Stimulated activated naive B cell treated with anti-CD40 and anti-IgM and Interleukin-4, amounts not matched to agents 10 μg/mL and 1 μg/mL and 100 μg/mL, for 72 hours (primary cell): ENCODE measurements around the gene SHD.
"Not testable (repeated sequence)": the region's sequence is repeated elsewhere in the genome, so short reads cannot be mapped to it uniquely, and the experiment has no call there.

Experiments
- ATAC-seq, 2 donors: fragments of 150-1000 bp; cut with Tn5 transposase; replicated peaks; 2 replicates each; pipeline ENCODE4 v1.10.0; 2021; ENCODE audit warnings: moderate library complexity in 1 of 2
- DNase-seq: peaks from one replicate; pipeline ENCODE4 v3.0.0; 2021
- H3K27ac Mint-ChIP-seq: one replicate; pipeline ENCODE4 v1.8.0; 2022; ENCODE audit warnings: mild to moderate bottlenecking, mixed read lengths
- H3K27me3 Mint-ChIP-seq, 2 donors: one replicate each; pipeline ENCODE4 v1.8.0; 2022; ENCODE audit warnings: mixed read lengths in 2 of 2
- H3K36me3 Mint-ChIP-seq, 2 donors: one replicate each; pipeline ENCODE4 v1.8.0; 2022; ENCODE audit warnings: mixed read lengths in 2 of 2, mild to moderate bottlenecking in 1 of 2
- H3K4me1 Mint-ChIP-seq, 2 donors: one replicate each; pipeline ENCODE4 v1.8.0; 2022; ENCODE audit warnings: mixed read lengths in 2 of 2, mild to moderate bottlenecking in 1 of 2
- H3K4me3 Mint-ChIP-seq, 2 donors: one replicate each; pipeline ENCODE4 v1.8.0; 2022; ENCODE audit warnings: mild to moderate bottlenecking in 2 of 2, mixed read lengths in 2 of 2, moderate library complexity in 1 of 2
- H3K9me3 Mint-ChIP-seq, 2 donors: one replicate each; pipeline ENCODE4 v1.8.0; 2022; ENCODE audit warnings: mixed read lengths in 2 of 2, mild to moderate bottlenecking in 1 of 2

SHD gene

DNA sequence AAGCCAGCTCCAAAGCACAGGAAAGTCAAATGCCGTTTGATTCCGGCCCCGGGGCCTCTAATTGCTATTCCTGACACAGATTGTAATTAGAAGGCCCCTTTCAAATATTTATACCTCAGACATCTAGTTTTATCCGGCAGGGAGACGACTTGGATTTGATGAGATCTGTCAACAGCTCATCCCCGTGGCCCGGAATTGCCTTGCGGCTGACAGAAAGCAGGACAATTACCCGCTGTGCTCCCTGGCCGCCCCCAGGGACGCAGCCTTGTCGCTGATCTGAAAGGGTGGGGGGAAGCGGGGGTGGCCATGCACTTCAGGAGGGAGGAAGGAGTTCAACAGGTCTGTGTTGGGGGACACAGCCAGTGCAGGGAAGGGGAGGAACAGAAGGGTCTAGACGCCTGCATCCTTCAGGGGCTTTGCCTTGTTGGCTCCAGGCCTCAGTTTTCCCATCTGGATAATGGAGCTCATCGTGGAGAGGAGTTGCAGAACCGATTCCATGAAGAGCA is 1.8 kb upstream of the SHD start:
- ATAC-seq (no peak), DNase-seq (no peak)
- Mint-ChIP-seq H3K9me3 (no peaks in the 10 kb centered on the region), H3K27ac (no peak overlapping the region), H3K4me1 (peaks cover 3 to 7% of the 10 kb centered on the region in 2 donors), H3K36me3 (peaks cover 5 to 15% of the 10 kb centered on the region in 2 donors), H3K27me3 (peaks cover 21 to 47% of the 10 kb centered on the region in 2 donors), H3K4me3 (no peak overlapping the region)

DNA sequence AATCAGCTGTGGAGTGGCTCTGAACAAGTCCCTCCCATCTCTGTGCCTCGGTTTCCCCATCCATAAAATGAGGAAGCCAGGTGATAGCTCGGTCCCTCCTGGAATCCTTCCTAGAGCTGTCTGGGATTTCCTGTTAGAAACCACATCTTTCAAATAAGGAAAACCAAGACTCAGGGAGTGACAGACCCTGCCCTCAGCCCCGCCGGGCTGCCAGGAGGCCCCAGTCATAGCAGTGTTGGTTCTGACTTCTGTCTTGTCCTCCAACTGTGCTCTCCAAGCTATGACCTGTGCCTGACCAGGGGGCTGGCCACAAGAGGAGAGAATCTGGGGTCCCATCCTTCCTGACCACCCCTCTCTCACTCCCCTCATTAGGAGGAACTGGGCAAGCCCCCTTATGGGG is 1.1 kb upstream of the SHD start:
- ATAC-seq: no peak
- H3K4me3 Mint-ChIP-seq: no peak overlapping the region

DNA sequence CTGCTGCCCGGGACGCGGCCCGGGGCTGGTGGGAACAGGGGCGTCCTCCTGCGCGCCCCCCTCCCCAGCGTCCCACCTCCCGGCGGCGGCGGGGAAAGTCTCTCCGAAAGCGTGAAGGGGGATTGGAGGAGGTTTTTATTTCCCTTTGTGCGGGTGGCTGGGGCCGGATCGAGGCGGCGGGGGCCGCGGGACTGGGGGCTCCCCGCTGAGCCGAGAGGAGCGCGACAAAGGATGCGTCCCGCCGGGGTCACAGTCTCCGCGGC is 132 bp downstream of the SHD start:
- H3K9me3 Mint-ChIP-seq: no peaks in the 10 kb centered on the region
- ATAC-seq: no peak
- peaks cover 3 to 7% of the 10 kb centered on the region in 2 donors for H3K4me1 Mint-ChIP-seq

More for the DNA sequence above, 1.1 kb upstream of the SHD start:
- Mint-ChIP-seq H3K27me3 (peaks cover 26 to 55% of the 10 kb centered on the region in 2 donors), H3K9me3 (no peaks in the 10 kb centered on the region), H3K36me3 (peaks cover under 1 to 8% of the 10 kb centered on the region in 2 donors), H3K27ac (no peak overlapping the region), H3K4me1 (peaks cover 3 to 7% of the 10 kb centered on the region in 2 donors)
- no peak for DNase-seq

DNA sequence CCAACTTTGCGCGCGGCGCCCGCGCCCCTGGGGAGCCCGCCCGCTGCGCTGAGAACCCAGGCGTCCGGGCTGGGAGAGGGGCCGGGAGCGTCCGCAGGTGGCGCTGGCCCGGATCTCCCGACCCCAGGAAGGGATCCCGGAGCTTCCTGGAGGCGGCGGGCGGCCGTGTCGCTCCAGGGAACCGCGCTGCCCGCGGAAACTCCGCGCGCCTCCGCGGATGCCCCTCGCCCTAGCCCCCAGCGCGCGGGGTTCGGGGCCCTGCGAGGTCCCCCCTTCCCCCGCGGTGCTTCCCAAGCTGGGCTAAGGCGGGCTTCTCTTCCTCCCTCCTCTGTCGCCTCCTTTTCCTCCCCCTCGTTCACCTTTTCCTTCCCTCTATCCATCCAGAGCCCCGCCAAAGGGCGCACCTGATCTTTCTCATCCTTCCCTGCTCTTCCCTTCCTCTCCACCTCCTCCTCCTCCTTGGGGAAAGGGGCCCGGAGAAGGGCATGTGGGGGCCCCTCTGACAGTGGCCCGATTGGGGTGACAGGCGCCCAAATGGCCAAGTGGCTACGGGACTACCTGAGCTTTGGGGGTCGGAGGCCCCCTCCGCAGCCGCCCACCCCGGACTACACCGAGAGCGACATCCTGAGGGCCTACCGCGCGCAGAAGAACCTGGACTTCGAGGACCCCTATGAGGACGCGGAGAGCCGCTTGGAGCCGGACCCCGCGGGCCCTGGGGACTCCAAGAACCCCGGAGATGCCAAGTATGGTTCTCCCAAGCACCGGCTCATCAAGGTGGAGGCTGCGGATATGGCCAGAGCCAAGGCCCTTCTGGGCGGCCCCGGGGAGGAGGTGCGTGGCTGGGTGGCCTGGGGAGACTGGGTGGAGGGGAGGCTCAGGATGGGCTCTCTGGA is 710 bp downstream of the SHD start:
- peaks cover 7 to 13% of the 10 kb centered on the region in 2 donors for H3K4me1 Mint-ChIP-seq
- no peaks in the 10 kb centered on the region for H3K36me3 Mint-ChIP-seq
- DNase-seq: no peak
- H3K4me3 Mint-ChIP-seq: peak overlapping the region; percentile 75 to 77
- H3K9me3 Mint-ChIP-seq: no peaks in the 10 kb centered on the region
- no peak for ATAC-seq
- peaks cover 31 to 66% of the 10 kb centered on the region in 2 donors for H3K27me3 Mint-ChIP-seq
- peak overlapping the region; percentile 59 for H3K27ac Mint-ChIP-seq

More for the DNA sequence above, 132 bp downstream of the SHD start:
- no peaks in the 10 kb centered on the region for H3K36me3 Mint-ChIP-seq
- no peak for DNase-seq
- H3K27me3 Mint-ChIP-seq: peaks cover 26 to 61% of the 10 kb centered on the region in 2 donors
- peak overlapping the region in 1 of 2 donors; percentile 14 for H3K4me3 Mint-ChIP-seq
- H3K27ac Mint-ChIP-seq: no peak overlapping the region

DNA sequence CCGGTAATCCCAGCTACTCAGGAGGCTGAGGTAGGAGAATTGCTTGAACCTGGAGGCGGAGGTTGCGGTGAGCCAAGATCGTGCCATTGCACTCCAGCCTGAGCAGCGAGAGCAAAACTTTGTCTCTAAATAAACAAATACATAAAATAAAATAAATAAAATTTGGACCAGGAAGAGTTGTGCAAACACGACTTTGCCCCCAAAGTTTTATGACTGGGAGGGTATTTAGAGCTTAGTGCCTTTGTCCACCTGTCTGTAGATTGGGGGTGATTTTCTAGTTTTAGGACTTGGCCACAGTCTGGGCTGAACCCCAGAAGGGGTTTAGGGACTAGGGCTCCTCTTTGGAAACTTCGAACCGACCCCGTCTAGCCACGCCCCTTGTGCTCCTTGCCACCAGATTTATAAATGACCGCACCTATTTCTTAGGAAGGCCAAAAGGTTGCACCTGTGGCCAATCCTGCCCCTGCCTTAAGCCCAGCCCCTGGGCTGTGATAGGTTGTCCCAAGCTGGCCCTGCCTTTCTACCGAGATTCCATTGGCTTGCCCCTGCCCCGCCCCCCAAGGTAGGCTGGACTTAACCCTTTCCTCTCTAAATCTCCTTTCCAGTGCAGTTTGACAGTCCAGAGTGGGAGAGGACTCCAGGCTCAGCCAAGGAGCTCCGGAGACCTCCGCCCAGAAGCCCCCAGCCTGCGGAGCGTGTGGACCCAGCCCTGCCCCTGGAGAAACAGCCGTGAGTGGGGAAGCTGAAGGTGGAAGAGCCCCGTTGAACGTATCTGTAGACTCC is 5.3 kb downstream of the SHD start:
- Mint-ChIP-seq H3K36me3 (no peaks in the 10 kb centered on the region), H3K9me3 (no peaks in the 10 kb centered on the region), H3K27ac (no peak overlapping the region), H3K27me3 (peaks cover 43 to 67% of the 10 kb centered on the region in 2 donors), H3K4me3 (no peak overlapping the region), H3K4me1 (peaks cover 7 to 17% of the 10 kb centered on the region in 2 donors)
- peak; percentile 61 to 66 for ATAC-seq
- no peak for DNase-seq

DNA sequence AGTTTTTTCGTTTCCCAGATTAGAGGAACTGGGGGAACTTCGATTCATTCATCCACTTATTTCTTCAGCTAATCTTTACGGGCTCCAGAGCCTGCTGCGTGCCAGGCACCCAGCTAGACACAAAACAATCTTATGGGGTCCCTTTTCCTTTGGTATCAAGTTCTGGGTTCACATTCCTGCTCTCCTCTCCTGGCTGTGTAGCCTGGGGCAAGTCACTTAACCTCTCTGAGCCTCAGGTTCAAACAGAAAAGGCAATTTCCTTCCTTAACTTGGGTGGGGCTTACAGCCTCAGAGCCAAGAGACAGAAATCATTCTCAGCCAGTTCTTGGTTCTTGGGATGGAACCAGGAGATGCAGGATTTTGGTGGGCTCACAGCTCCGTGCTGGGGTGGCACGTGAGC is 5.9 kb downstream of the SHD start:
- peaks cover 3 to 12% of the 10 kb centered on the region in 2 donors for H3K4me1 Mint-ChIP-seq
- DNase-seq (no peak), ATAC-seq (no peak)
- H3K27ac Mint-ChIP-seq: no peak overlapping the region
- peaks cover 38 to 62% of the 10 kb centered on the region in 2 donors for H3K27me3 Mint-ChIP-seq
- no peaks in the 10 kb centered on the region for H3K36me3 Mint-ChIP-seq
- H3K4me3 Mint-ChIP-seq: no peak overlapping the region
- no peaks in the 10 kb centered on the region for H3K9me3 Mint-ChIP-seq

DNA sequence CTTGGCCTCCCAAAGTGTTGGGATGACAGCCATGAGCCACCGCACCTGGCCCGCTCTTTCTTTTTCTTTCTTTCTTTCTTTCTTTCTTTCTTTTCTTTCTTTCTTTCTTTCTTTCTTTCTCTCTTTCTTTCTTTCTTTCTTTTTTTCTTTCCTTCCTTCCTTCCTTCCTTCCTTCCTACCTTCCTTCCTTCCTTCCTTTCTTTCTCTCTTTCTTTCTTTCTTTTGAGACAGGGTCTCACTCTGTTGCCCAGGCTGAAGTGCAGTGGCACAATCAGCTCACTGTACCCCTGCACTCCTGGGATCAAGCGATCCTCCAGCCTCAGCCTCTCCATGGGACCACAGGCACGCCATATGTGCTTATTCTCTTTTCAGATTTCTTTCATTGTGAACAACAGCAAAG is 7.1 kb downstream of the SHD start:
- H3K27ac Mint-ChIP-seq, H3K36me3 Mint-ChIP-seq, H3K4me3 Mint-ChIP-seq, ATAC-seq, H3K9me3 Mint-ChIP-seq, DNase-seq, H3K4me1 Mint-ChIP-seq: not testable (repeated sequence)
- peaks cover 33 to 50% of the 10 kb centered on the region in 2 donors for H3K27me3 Mint-ChIP-seq

DNA sequence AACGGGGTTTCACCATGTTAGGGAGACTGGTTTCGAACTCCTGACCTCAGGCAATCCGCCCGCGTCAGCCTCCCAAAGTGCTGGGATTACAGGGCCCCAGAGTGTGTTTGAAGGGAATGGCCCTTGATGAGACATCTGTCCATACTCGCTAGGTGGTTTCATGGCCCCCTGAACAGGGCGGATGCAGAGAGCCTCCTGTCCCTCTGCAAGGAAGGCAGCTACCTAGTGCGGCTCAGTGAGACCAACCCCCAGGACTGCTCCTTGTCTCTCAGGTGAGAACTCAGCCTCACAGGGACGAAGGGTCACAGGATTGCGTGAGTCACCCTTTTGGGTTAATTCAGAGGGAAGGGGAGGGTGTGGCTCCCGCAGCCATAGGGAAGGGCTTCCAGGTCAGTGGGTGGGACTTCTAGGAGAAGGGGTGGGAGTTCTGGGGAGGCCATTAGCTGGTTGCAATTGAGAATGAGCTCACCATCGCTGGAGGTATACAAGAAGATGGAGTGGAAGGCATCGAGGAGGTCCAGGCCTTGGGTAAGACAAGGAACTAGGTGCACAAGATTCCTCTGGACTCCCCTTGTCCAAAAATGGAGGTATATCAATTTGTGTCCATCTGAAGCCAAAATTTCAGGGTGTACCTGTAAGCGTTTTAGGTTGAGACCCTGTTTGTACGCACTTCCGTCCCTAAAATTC is 9.2 kb downstream of the SHD start:
- ATAC-seq (no peak), DNase-seq (no peak)
- H3K4me3 Mint-ChIP-seq: no peak overlapping the region
- H3K36me3 Mint-ChIP-seq: no peaks in the 10 kb centered on the region
- no peak overlapping the region for H3K27ac Mint-ChIP-seq
- H3K27me3 Mint-ChIP-seq: peaks cover 22 to 29% of the 10 kb centered on the region in 2 donors
- H3K9me3 Mint-ChIP-seq: no peaks in the 10 kb centered on the region
- H3K4me1 Mint-ChIP-seq: peaks cover 3 to 10% of the 10 kb centered on the region in 2 donors

DNA sequence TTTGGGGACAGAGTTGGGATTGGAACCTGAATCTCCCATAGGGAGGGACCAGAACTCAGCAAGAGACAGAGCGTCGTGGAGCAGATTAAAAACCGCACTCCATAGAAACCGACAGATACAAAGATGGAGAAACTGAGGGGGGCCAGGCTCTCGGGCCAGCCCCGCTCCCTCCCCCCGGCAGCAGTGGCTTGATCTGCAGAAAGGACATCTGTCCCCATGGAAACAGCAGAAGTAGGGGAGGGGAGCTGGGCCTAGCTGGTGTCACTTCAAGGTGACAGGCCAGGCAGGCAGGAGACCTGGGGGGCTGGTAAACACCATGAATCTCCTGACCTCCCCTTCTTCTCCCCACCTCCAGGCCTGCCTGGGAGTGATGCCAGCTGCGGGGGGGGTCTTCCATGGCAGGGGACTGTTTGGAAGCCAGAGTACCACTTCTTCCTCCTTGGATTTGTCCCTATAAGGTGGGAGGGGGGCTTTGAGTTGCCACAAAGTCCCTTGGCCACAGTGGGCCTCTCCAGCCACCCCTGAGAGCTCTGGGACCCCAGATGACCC is 12.2 kb downstream of the SHD start:
- no peak overlapping the region for H3K27ac Mint-ChIP-seq
- no peak overlapping the region for H3K4me3 Mint-ChIP-seq
- peaks cover 0 to under 1% of the 10 kb centered on the region in 2 donors for H3K4me1 Mint-ChIP-seq
- ATAC-seq (no peak), DNase-seq (no peak)
- peaks cover 10 to 12% of the 10 kb centered on the region in 2 donors for H3K27me3 Mint-ChIP-seq
- no peaks in the 10 kb centered on the region for H3K36me3 Mint-ChIP-seq
- H3K9me3 Mint-ChIP-seq: no peaks in the 10 kb centered on the region

DNA sequence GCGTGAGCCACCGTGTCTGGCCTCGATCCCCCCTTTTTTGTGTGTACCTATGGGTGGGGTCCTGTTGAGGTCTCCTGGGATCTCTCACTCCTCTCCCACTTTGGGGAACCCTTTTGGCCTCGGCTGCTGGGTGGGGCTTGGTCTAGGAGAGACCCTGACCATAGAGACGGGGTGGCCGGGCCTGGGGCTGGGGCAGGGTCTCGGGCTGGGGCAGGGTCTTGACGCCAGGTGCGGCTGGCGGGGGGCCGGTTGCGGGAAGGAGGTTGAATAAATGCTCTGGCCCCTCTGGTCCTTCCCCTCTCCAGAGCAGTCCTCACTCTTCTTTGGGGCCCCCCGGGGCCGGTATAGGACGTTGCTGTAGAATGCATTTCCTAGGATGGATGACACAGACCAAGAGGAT is 13.4 kb downstream of the SHD start:
- ATAC-seq (no peak), DNase-seq (no peak)
- Mint-ChIP-seq H3K4me1 (peaks cover 3 to 5% of the 10 kb centered on the region in 2 donors), H3K36me3 (no peaks in the 10 kb centered on the region), H3K27me3 (peaks cover 8 to 12% of the 10 kb centered on the region in 2 donors), H3K27ac (no peak overlapping the region), H3K4me3 (no peak overlapping the region), H3K9me3 (no peaks in the 10 kb centered on the region)

DNA sequence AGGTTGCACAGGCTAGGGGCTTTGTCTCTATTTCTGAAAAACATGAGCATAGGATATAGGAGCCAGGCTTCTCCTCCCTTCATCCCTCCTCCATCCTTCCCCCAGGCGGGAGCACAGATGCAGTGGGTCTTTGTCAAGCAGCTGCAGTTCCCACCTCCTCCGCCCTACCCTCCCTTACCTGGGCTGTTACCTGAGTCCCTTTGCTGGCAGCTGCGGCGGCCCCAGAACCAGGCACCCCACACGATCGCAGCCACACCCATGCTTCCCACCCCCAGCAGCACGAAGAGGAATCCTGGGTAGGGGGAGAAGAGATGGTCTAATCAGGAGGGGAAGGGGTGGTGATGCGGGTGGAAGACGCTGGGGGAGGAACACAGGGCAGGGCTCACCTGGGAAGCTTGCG is 15.3 kb downstream of the SHD start:
- Mint-ChIP-seq H3K4me3 (no peak overlapping the region), H3K36me3 (no peaks in the 10 kb centered on the region), H3K27me3 (peaks cover 0 to 3% of the 10 kb centered on the region in 2 donors), H3K9me3 (no peaks in the 10 kb centered on the region), H3K4me1 (peaks cover 3 to 5% of the 10 kb centered on the region in 2 donors), H3K27ac (no peak overlapping the region)
- no peak for ATAC-seq
- DNase-seq: no peak

DNA sequence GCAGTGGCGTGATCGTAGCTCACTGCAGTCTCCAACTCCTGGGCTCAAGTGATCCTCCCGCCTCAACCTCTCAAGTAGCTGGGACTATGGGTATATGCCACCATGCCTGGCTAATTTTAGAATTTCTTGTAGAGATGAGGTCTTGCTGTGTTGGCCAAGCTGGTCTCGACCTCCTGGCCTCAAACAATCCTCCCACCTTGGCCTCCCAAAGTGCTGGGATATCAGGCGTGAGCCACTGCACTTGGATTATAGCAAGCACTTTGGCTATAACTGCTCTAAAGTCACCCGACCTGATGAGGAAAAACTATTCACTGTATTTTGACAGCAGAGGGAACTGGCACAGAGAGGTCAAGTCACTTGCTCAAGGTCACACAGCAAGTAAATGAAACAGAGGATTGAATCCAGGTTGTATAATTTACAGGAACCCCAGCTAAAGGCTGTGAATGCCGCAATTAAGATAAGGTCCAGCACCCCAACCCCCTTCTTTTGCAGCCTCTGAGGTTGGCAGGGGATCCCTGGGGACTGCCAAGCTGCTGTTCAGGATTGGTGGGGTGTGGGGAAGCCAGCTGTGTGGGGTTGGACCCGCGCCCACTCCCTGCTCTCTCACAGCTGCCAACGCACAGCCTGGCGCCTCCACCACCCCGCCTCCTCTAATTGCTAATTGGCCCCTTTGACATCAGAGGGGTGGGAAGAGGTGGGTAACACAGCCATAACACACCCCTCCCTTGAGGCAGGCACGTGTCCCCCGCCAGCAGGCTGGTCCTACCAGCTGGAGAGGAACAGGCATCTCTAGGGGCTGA is 17.1 kb downstream of the SHD start:
- Mint-ChIP-seq H3K27ac (no peak overlapping the region), H3K4me3 (no peak overlapping the region), H3K36me3 (no peaks in the 10 kb centered on the region), H3K4me1 (peaks cover 3 to 5% of the 10 kb centered on the region in 2 donors), H3K27me3 (peaks cover 6 to 7% of the 10 kb centered on the region in 2 donors), H3K9me3 (no peaks in the 10 kb centered on the region)
- DNase-seq (no peak), ATAC-seq (peak; percentile 23 to 44)
